ENCODE measurements around the gene TMEM108.

GRCh38 chr3:133069556-133070286, 31.5 kb downstream of the TMEM108 start:
- TF ChIP-seq CTCF (conservative IDR thresholded peaks at IDR 0.05; ENCODE audit: low read depth, low read length) (no peak), USF2 (IDR thresholded peaks at IDR 0.05; ENCODE audit: low read depth, low read length) (no peak), MXI1 (IDR thresholded peaks at IDR 0.05; ENCODE audit: borderline replicate concordance, low read depth, low read length) (no peak), CEBPB (IDR thresholded peaks at IDR 0.05; ENCODE audit: low read depth, low read length) (no peak), POLR2A (IDR thresholded peaks at IDR 0.05; ENCODE audit: low read depth, low read length) (no peak), ELK1 (IDR thresholded peaks at IDR 0.05; ENCODE audit: borderline replicate concordance, low read depth, low read length) (no peak), SMC3 (IDR thresholded peaks at IDR 0.05; ENCODE audit: low read depth, low read length) (no peak), MAFK (IDR thresholded peaks at IDR 0.05; ENCODE audit: low read depth, low read length) (no peak), CHD1 (IDR thresholded peaks at IDR 0.05; ENCODE audit: low read depth, low read length) (no peak)
